GM12878 (cell line): ENCODE results near the gene ALOXE3. TPM values are rescaled to one million over a fixed set of nuclear protein-coding genes. Genes with fewer than 3 reads are reported as not detected.

ENCODE experiments used
- ATAC-seq: fragments of 200-7000 bp; cut with Tn5 transposase; 3 replicates; pipeline ENCODE4 v1.9.1; 2020; ENCODE audit warnings: mild to moderate bottlenecking, moderate library complexity
- BruUV-seq: library from RNA; stranded (reverse); fragments of 400-500 nt; replicated peaks from 2 replicates; lab custom pipeline; 2021; lab: Mats Ljungman, UMichigan
- CTCF ChIA-PET: fragments of 300-600 bp; sonication (Branson Sonifier 250); formaldehyde crosslinking; extraction: SDS; loops from one replicate; lab custom pipeline; 2021; ENCODE audit warnings: inconsistent platforms; lab: Yijun Ruan, JAX
- POLR2A ChIA-PET: fragments of 350-600 bp; formaldehyde crosslinking; extraction: SDS; loops from one replicate; lab custom pipeline; 2021; ENCODE audit warnings: inconsistent platforms; lab: Charles Lee
- RAD21 ChIA-PET: fragments of 300-600 bp; sonication (Branson Sonifier 250); formaldehyde crosslinking; loops from one replicate; lab custom pipeline; 2023; ENCODE audit warnings: antibody characterized with exemption; ENCODE audit not compliant: unreplicated experiment; lab: Charles Lee
- SMC1A ChIA-PET: fragments of 300-600 bp; sonication (Branson Sonifier 250); formaldehyde crosslinking; loops from one replicate; lab custom pipeline; 2023; ENCODE audit not compliant: unreplicated experiment, uncharacterized antibody; lab: Charles Lee
- DNase-seq: peaks from one replicate; pipeline ENCODE4 v3.0.0-alpha.2; 2011; ENCODE audit warnings: low read depth, low spot score
- FAIRE-seq: peaks from 3 replicates; lab custom pipeline; 2011; peaks lifted over from hg19 to GRCh38; lab: Jason Lieb, UNC
- H2AFZ ChIP-seq: 2 replicates; pipeline ENCODE4 v1.6.0; 2011; ENCODE audit warnings: low read depth, low read length, control low read depth; ENCODE audit not compliant: control insufficient read depth
- H3K27ac ChIP-seq: 2 replicates; pipeline ENCODE4 v1.5.1; 2011; ENCODE audit warnings: control low read depth; ENCODE audit not compliant: control insufficient read depth, insufficient read depth
- H3K27me3 ChIP-seq, 2 experiments: replicated peaks in 1 of 2; 2 replicates each; pipeline versions ENCODE4 v1.6.0 to v1.6.1; 2011; ENCODE audit warnings: low read length in 1 of 2; ENCODE audit not compliant: control insufficient read depth in 2 of 2, insufficient read depth in 2 of 2
- H3K36me3 ChIP-seq, 2 experiments: 2 replicates each; pipeline ENCODE4 v1.5.1; 2011; ENCODE audit warnings: low read length in 1 of 2; ENCODE audit not compliant: control insufficient read depth in 2 of 2, insufficient read depth in 2 of 2
- H3K4me1 ChIP-seq: 2 replicates; pipeline ENCODE4 v1.6.1; 2011; ENCODE audit warnings: mild to moderate bottlenecking, low read length, moderate library complexity, mixed read lengths; ENCODE audit not compliant: control insufficient read depth, insufficient read depth
- H3K4me2 ChIP-seq: 2 replicates; pipeline ENCODE4 v1.6.0; 2011; ENCODE audit warnings: control low read depth; ENCODE audit not compliant: control insufficient read depth, insufficient read depth
- H3K4me3 ChIP-seq: fragments of 200-600 bp; sonication (generic); 2 replicates; pipeline ENCODE4 v1.5.1; 2016
- H3K79me2 ChIP-seq: 2 replicates; pipeline ENCODE4 v1.6.0; 2011; ENCODE audit warnings: low read length; ENCODE audit not compliant: control insufficient read depth, insufficient read depth
- H3K9ac ChIP-seq: 2 replicates; pipeline ENCODE4 v1.8.0; 2011; ENCODE audit warnings: low read length, control low read depth, mixed read lengths; ENCODE audit not compliant: control insufficient read depth, insufficient read depth
- H3K9me3 ChIP-seq: replicated peaks from 3 replicates; pipeline ENCODE4 v1.5.1; 2011; ENCODE audit warnings: mild to moderate bottlenecking, low read length; ENCODE audit not compliant: control insufficient read depth, insufficient read depth
- H4K20me1 ChIP-seq: 2 replicates; pipeline ENCODE4 v1.6.0; 2011; ENCODE audit not compliant: control insufficient read depth, insufficient read depth
- ATF7 ChIP-seq: fragments of 450-650 bp; IDR thresholded peaks from 2 replicates; pipeline ENCODE4 v1.6.1; 2016; ENCODE audit warnings: low read depth, mild to moderate bottlenecking
- EP300 ChIP-seq, 2 experiments: fragments of 150-350 bp in 1 of 2; IDR thresholded peaks; 2 replicates each; pipeline ENCODE4 v1.6.1; 2011 to 2012; ENCODE audit warnings: low read depth in 2 of 2, low read length in 2 of 2, borderline replicate concordance in 1 of 2, improper control_type of control experiment in 1 of 2, inconsistent platforms in 1 of 2; ENCODE audit not compliant: control insufficient read depth in 1 of 2
- GATAD2B ChIP-seq: fragments of 450-650 bp; conservative IDR thresholded peaks from 2 replicates; pipeline ENCODE4 v1.6.1; 2017; ENCODE audit warnings: low read depth, mild to moderate bottlenecking, moderate library complexity
- MYB ChIP-seq: fragments of 150-350 bp; IDR thresholded peaks from 2 replicates; pipeline ENCODE4 v1.6.1; 2014; ENCODE audit warnings: mild to moderate bottlenecking, low read depth, low read length, borderline replicate concordance
- NFIC ChIP-seq: IDR thresholded peaks from 2 replicates; pipeline ENCODE4 v1.6.1; 2012; ENCODE audit warnings: low read depth, mild to moderate bottlenecking, inconsistent platforms, low read length, moderate library complexity
- SMAD5 ChIP-seq: IDR thresholded peaks from 2 replicates; pipeline ENCODE4 v1.6.1; 2016; ENCODE audit warnings: antibody characterized with exemption, low read depth
- WGBS: methylation state at CpG from one replicate; pipeline ENCODE4 v1.1.6; 2016; ENCODE audit warnings: low lambda C conversion rate; ENCODE audit not compliant: insufficient replicate concordance, insufficient coverage; ENCODE audit errors: missing lambda C conversion rate; 5-methylcytosine and 5-hydroxymethylcytosine counted together
- in situ Hi-C: fragments of 300-500 bp; cut with MboI; formaldehyde crosslinking; loops from 9 replicates; pipeline ENCODE4 v1.14.3; 2018; ENCODE audit warnings: mixed read lengths
- intact Hi-C: fragments of 100-400 bp; cut with micrococcal nuclease; formaldehyde crosslinking; loops from one replicate; pipeline ENCODE4 v1.14.2; 2022; ENCODE audit not compliant: unreplicated experiment
- polyA plus RNA-seq, 11 experiments: library from polyadenylated mRNA; depleted of rRNA in 4 of 11; unstranded in 6 of 11; stranded (reverse) in 5 of 11; fragments of >200 nt; fragmentation: Nextera tagmentation in 4 of 11; fragmentation: Illumina TruSeq in 1 of 11; extraction: Ambion mirVana in 4 of 11; extraction: Trizol in 1 of 11; gene quantifications; 1 replicate in 1 of 11; 2 replicates in 10 of 11; pipeline versions ENCODE4 v1.2.1 to v1.2.3, GENCODE V29; 2011 to 2016; ENCODE audit warnings: inconsistent platforms in 2 of 11, missing spikeins in 2 of 11, low read depth in 1 of 11
- total RNA-seq, 4 experiments: library from RNA; depleted of rRNA in 3 of 4; stranded (reverse); fragments of >200 nt in 3 of 4; fragmentation: Illumina TruSeq in 1 of 4; extraction: Trizol in 1 of 4; gene quantifications; 2 replicates each; pipeline versions ENCODE4 v1.2.1 to v1.2.3, GENCODE V29; 2013 to 2021
- TF ChIP-seq, protein P1 (sequence below), 3 experiments: IDR thresholded peaks in 2 of 3; conservative IDR thresholded peaks in 1 of 3; 2 replicates each; pipeline ENCODE4 v1.5.1; 2011; ENCODE audit warnings: low read depth in 3 of 3, low read length in 3 of 3, mild to moderate bottlenecking in 3 of 3, control low read depth in 2 of 3, moderate library complexity in 2 of 3, inconsistent platforms in 1 of 3, mixed read lengths in 1 of 3; ENCODE audit not compliant: control insufficient read depth in 2 of 3, insufficient read depth in 1 of 3; ENCODE audit errors: extremely low read depth in 1 of 3
- TF ChIP-seq, protein P2 (sequence below): IDR thresholded peaks from 2 replicates; pipeline ENCODE4 v1.6.1; 2012; ENCODE audit warnings: mild to moderate bottlenecking, low read depth, low read length
- TF ChIP-seq, protein P3 (sequence below): IDR thresholded peaks from 2 replicates; pipeline ENCODE4 v1.6.1; 2012; ENCODE audit warnings: low read depth, low read length, improper control_type of control experiment

The ALOXE3 gene
- total and polyA plus RNA-seq, 10 of the 15 experiments (the other 5 are each of a cell fraction or from before 2014, with no cell fraction given): 0.04 TPM; not detected in 9

DNA sequence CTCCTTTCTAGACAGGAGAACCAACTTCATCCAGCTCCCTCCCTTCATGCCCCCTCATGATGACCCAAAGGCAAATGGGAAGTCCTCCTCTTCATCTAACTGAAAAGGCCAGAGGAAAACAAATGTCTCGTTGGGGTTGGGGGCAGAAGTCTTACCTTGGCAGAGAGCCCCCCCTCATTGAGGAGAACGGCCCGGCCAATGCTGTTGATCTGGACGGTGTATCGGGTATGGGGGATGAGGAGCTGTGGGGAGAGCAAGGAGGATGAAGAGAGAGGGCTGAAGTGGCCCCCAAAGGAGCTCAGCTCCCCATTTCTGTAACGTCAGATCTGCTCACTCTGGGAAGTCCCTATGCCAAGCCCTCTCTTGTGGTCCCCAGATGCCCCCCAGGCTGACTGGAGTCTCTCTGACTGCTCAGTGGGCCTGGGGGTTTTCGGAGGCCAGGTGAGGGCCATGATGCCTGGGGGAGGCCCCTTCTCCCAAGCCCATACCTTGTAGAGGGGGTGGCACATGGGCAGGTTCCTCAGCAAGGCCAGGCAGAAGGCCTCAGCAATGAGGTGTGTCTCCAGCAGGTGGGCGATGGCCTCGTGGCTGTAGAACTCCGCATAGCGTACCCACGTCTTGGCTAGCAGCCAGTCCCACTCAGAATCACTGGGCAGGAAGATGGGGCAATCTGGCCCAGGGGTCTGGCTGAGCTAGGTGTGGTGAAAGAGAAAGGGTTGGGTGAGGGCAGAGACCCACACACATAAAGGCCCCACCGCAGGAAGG is 41.6 kb downstream of the ALOXE3 start (continued):
- TF ChIP-seq, protein P1, sequence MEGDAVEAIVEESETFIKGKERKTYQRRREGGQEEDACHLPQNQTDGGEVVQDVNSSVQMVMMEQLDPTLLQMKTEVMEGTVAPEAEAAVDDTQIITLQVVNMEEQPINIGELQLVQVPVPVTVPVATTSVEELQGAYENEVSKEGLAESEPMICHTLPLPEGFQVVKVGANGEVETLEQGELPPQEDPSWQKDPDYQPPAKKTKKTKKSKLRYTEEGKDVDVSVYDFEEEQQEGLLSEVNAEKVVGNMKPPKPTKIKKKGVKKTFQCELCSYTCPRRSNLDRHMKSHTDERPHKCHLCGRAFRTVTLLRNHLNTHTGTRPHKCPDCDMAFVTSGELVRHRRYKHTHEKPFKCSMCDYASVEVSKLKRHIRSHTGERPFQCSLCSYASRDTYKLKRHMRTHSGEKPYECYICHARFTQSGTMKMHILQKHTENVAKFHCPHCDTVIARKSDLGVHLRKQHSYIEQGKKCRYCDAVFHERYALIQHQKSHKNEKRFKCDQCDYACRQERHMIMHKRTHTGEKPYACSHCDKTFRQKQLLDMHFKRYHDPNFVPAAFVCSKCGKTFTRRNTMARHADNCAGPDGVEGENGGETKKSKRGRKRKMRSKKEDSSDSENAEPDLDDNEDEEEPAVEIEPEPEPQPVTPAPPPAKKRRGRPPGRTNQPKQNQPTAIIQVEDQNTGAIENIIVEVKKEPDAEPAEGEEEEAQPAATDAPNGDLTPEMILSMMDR (IDR thresholded peaks at IDR 0.05 in 2 of 3, conservative IDR thresholded peaks at IDR 0.05 in 1 of 3; ENCODE audit: control insufficient read depth in 2 of 3, extremely low read depth in 1 of 3, insufficient read depth in 1 of 3, low read depth in 3 of 3, low read length in 3 of 3): no peak
- TF ChIP-seq MYB (no peak), EP300 (IDR thresholded peaks at IDR 0.05; ENCODE audit: borderline replicate concordance in 1 of 2, control insufficient read depth in 1 of 2, low read depth in 2 of 2, low read length in 2 of 2) (no peak)
- TF ChIP-seq, all 136 proteins: peak for 0

DNA sequence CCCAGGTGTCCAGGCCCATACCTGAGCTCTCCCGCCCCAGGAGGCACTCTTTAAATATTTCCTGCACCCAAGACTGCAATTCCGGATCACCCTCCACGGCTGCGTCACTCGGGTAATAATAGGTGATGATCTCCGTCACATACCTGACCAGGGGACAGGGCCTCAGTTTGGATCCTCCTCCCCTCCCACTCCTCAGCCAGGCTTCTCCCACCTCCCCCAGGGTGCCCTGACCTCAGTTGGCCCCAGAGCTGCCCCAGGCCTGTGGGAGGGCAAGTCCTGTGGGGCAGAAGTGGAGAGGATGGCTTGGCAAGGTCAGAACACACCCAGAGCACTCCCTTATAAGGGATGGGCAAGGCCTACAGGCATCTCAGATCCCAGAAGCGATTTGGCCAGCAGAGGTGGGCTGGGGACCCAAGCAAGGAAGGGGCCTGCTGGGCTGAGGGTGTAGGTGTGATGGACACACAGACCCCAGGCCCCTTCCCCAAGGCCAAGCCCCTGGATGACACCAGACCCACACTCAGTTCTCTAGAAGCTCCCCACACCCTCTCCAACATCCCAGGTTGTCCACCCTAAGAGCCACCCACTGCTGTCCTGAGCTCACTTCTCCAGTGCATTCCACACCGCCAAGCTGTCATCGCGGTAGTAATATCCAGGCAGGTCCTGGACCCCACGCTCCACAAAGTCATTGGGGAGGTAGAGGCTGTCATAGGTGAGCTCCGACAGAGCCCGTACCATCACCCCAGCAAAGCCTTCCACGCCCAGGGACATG is 42.6 kb downstream of the ALOXE3 start:
- in situ Hi-C loops (loop anchor here (5.0 to 10.0 kb wide), 2 partner anchors 37 to 669 kb away; partner anchors contain the start of gene CCDC42), intact Hi-C loops (loop anchor here (10.0 kb wide), 1 partner anchor 669 kb away; the partner anchor contains the start of gene CCDC42)
- WGBS: 53% methylated on average over 14 of the region's 14 CpGs
- no peak overlapping the region for H3K9ac ChIP-seq
- ATAC-seq (no peak), FAIRE-seq (no peak)
- no peaks in the 10 kb centered on the region for H3K9me3 ChIP-seq
- H3K36me3 ChIP-seq: no peaks in the 10 kb centered on the region
- ChIA-PET RAD21 (interaction anchor here (2.5 to 3.0 kb wide), 2 partner anchors 16 to 30 kb away, joined by 8 to 25 read pairs; no protein-coding TSS in a partner anchor), CTCF (interaction anchor here (0.6 to 9.4 kb wide), 10 partner anchors 9 to 338 kb away, joined by 3 to 159 read pairs (median 4); partner anchors contain the start of gene ALOXE3)
- H3K4me3 ChIP-seq: no peak overlapping the region
- H2AFZ ChIP-seq: no peak overlapping the region
- no peaks in the 10 kb centered on the region for H3K79me2 ChIP-seq
- TF ChIP-seq, protein P2, sequence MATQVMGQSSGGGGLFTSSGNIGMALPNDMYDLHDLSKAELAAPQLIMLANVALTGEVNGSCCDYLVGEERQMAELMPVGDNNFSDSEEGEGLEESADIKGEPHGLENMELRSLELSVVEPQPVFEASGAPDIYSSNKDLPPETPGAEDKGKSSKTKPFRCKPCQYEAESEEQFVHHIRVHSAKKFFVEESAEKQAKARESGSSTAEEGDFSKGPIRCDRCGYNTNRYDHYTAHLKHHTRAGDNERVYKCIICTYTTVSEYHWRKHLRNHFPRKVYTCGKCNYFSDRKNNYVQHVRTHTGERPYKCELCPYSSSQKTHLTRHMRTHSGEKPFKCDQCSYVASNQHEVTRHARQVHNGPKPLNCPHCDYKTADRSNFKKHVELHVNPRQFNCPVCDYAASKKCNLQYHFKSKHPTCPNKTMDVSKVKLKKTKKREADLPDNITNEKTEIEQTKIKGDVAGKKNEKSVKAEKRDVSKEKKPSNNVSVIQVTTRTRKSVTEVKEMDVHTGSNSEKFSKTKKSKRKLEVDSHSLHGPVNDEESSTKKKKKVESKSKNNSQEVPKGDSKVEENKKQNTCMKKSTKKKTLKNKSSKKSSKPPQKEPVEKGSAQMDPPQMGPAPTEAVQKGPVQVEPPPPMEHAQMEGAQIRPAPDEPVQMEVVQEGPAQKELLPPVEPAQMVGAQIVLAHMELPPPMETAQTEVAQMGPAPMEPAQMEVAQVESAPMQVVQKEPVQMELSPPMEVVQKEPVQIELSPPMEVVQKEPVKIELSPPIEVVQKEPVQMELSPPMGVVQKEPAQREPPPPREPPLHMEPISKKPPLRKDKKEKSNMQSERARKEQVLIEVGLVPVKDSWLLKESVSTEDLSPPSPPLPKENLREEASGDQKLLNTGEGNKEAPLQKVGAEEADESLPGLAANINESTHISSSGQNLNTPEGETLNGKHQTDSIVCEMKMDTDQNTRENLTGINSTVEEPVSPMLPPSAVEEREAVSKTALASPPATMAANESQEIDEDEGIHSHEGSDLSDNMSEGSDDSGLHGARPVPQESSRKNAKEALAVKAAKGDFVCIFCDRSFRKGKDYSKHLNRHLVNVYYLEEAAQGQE: no peak
- TF ChIP-seq, protein P3, sequence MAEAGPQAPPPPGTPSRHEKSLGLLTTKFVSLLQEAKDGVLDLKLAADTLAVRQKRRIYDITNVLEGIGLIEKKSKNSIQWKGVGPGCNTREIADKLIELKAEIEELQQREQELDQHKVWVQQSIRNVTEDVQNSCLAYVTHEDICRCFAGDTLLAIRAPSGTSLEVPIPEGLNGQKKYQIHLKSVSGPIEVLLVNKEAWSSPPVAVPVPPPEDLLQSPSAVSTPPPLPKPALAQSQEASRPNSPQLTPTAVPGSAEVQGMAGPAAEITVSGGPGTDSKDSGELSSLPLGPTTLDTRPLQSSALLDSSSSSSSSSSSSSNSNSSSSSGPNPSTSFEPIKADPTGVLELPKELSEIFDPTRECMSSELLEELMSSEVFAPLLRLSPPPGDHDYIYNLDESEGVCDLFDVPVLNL: no peak
- TF ChIP-seq ATF7 (no peak), NFIC (no peak), SMAD5 (no peak), GATAD2B (no peak)
- TF ChIP-seq, all 136 proteins: peak for 0
- BruUV-seq: no TSS peak
- no peak overlapping the region for H3K4me2 ChIP-seq
- H3K4me1 ChIP-seq: peaks cover 4% of the 10 kb centered on the region; the same call in 1 of the 2 replicates
- ChIA-PET SMC1A (interaction anchor here (1.3 to 4.7 kb wide), 4 partner anchors 15 to 225 kb away, joined by 3 to 37 read pairs (median 4); no protein-coding TSS in a partner anchor), POLR2A (interaction anchor here (1.0 to 1.5 kb wide), 2 partner anchors 12 to 15 kb away, joined by 3 to 5 read pairs; no protein-coding TSS in a partner anchor)
- peaks cover 10 to 20% of the 10 kb centered on the region in 2 experiments for H3K27me3 ChIP-seq
- no peak for DNase-seq
- no peak overlapping the region for H3K27ac ChIP-seq
- no peaks in the 10 kb centered on the region for H4K20me1 ChIP-seq
